T47D (cell line): ENCODE results near the gene TMEM107.

Experiments
- DNase-seq, 2 experiments: peaks; one replicate each; pipeline versions ENCODE4 v3.0.0 to v3.0.0-alpha.2; 2011 to 2012; ENCODE audit warnings: low read depth in 1 of 2, low spot score in 1 of 2
- JUND ChIP-seq: IDR thresholded peaks from 2 replicates; pipeline ENCODE4 v1.6.1; 2012; ENCODE audit warnings: low read depth
- in situ Hi-C: cut with HindIII; loops from 2 replicates; pipeline ENCODE4 v1.10.0; 2016; ENCODE audit warnings: low sequenced_read_pairs, low pct_unique_long_range_greater_than_20kb

TMEM107 gene

DNA sequence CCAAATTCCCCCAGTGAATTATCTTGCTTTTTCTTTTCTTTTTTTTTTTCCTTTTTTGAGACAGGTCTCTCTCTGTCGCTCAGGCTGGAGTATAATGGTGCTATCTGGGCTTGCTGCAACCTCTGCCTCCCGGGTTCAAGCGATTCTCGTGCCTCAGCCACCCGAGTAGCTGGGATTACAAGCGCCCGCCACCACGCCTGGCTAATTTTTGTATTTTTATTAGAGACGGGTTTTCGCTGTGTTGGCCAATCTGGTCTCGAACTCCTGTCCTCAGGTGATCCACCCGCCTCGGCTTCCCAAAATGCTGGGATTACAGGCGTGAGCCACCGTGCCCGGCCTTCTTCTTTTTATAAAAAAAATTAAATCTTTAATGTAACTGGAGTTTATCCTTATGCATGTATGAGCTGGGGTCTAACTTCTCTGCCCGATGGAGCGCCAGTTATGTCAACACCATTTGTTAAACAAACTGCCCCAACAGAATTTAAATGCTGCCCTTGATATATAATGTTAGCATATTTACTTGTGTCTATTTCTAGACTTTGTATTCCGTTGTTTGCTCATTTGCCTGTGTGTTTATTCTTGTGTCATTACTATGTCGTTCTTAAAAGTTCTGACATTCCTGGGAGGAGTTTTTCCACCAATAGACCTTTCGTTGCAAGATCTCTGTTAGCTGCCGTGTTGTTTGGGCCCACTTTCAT lies 34.7 kb upstream of the TMEM107 start:
- no peak for TF ChIP-seq JUND
- no peak for DNase-seq
- in situ Hi-C loops: no loop called here

GRCh38 chr17:8209907-8210760 lies 34.0 kb upstream of the TMEM107 start, which contains the start of gene AURKB:
Gene AURKB (minus strand): TSS chr17:8210575. CDS start chr17:8210224, 351 bp downstream.
- in situ Hi-C loops: no loop called here
- DNase-seq: peak; percentile 89 to 96
- TF ChIP-seq JUND: no peak

- in situ Hi-C loops: no loop called here
- no peak for DNase-seq
- no peak for TF ChIP-seq JUND
These were observed 30.4 kb upstream of the TMEM107 start for GRCh38 chr17:8206536-8206935.

DNA sequence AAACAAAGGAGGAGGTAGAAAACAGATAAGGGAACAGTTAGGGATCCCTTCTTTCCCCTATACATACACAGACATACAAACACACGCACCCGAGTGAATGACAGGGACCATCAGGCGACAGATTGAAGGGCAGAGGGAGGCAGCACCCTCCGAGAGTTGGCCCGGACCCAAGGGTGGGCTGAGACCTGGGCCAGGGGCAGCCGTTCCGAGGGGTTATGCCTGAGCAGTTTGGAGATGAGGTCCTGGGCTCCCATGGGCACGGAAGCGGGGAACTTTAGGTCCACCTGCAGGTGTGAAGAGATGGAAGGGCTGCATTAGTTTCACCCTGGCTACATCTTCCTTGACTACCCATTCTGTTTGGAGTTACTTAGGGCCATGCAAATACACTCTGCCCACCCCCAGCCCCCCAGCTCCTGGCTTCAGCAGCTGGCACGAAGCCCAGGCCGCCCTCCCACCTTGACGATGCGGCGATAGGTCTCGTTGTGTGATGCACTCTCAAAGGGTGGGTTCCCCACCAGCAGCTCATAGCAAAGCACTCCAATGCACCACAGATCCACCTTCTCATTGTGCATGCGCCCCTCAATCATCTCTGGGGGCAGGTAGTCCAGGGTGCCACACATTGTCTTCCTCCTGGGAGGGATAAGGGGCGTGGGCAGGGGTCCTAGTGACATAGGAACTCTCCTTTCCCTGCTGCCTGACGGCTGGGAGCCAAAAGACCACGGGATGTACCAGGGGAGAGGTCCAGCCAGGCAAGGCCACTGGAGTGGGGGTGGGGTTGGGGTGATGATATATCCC lies 28.8 kb upstream of the TMEM107 start:
- TF ChIP-seq JUND: no peak
- no peak for DNase-seq
- in situ Hi-C loops: no loop called here

DNA sequence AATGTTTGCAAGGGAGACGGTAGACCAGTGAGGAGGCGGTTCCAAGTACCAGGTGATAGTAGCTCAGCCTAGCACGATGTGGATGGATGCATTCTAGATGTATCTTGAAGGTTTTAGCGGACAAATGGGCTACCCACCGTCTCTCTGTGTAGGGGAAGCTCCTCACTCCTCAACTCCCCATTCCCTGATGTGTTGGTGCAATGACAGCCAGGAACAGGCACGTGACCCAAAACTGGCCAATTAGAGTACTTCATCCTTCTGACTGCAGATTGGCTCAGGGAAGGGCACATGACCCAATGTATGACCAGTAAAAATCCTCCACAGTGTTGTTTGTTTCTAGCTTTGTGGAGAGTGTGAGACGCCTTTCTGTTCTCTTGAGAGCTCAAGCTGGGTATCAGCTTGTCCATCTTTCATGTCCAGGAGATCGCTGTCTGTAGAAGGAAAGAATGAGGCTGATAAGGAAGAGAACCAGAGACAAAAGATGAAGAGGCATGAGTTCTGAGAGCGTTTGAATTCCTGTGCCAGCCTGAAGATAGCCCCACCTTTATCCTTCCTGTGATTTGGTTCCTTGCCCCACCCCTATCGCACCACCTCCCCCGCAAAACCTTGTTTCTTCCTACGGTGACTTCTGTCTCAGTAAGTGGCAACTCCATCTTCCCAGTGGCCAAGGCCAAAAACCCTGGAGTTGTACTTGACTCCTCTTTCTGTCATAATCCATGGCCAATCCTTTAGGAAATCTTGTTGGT lies 16.1 kb upstream of the TMEM107 start:
- in situ Hi-C loops: no loop called here
- peak; percentile 55 to 94 for DNase-seq
- no peak for TF ChIP-seq JUND

GRCh38 chr17:8190506-8190905 lies 14.3 kb upstream of the TMEM107 start:
- DNase-seq: no peak
- 0 out of 2 replicates have a peak, but pooled peaks have one; percentile 28 for TF ChIP-seq JUND
- in situ Hi-C loops: no loop called here

DNA sequence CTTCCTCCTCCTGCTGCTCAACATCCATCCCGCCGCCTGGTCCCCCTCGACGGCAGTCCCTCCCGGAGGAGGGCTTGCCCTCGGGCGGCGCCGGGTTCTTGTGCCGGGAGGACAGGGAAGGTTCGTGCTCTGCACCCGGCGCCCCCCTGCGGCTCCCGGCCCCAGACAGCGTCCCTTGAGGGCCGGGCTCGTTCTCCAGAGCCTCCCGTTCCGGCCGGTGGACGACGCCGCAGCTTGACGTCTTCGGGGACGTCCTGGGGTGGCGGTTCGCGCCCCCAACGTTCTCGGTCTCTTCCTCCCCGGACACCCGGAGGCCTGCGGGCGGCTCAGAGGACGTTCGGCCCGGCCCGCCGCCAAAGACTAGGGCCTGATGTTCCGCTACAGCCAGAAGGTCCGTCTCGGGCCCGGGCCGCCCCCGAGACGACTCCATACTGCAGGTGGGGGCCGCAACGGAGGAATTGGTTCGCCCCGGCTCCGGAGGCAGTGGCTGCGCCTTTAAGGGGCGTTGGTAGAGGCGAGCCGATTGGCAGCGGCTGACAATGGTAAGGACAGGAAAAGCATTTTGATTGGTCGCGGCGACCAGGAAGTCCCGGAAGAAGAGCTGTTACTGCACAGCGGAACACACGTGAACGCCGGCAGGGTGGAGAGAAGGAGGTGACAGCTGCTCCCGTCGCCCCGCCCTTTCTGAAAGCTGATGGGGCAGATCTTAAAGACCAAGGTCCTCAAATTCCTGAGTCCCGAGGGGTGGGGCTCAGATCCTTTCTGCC lies 13.7 kb upstream of the TMEM107 start, which contains the start of gene BORCS6:
TSS of gene BORCS6 (minus strand) at position 470 of the 767 bp plus-strand sequence. CDS start at position 430, 40 bp downstream.
- TF ChIP-seq JUND: no peak
- in situ Hi-C loops: no loop called here
- DNase-seq: peak; percentile 90 to 97

GRCh38 chr17:8189041-8189710 lies 13.0 kb upstream of the TMEM107 start:
- in situ Hi-C loops: no loop called here
- DNase-seq: peak in 1 of 2 experiments; percentile 27
- TF ChIP-seq JUND: no peak

- TF ChIP-seq JUND: no peak
- in situ Hi-C loops: no loop called here
- no peak for DNase-seq
These were observed 12.2 kb upstream of the TMEM107 start for GRCh38 chr17:8188263-8188839.

- no peak for TF ChIP-seq JUND
- in situ Hi-C loops: no loop called here
- peak; percentile 56 to 98 for DNase-seq
These were observed 11.5 kb upstream of the TMEM107 start for GRCh38 chr17:8187517-8188262.
